ENCODE data around the gene JMJD4.
A peak's percentile ranks its signal among the peaks of the same experiment; 100 is the strongest.

Gene JMJD4

DNA sequence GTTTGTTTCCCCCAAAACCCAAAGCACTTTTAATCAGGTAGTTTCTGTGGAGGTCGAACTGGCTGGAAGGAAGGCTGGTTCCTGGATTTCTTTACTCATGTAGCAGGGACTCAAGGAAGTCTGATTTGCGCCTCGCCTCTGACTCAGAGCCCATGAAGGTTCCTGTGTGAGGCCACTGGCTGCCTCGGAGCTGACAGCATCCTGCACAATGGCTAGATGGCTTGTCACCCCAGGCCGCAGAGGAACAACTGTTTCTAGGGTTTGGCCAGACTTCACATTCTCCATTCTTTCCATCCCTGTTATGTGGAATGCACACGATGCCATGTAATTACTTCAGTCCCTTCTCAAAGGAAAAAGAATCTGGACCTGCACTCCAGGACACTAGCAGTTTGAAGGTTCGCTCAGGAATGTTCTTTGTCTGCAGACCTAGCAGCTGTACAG is 41.2 kb upstream of the JMJD4 start:
- H3K9me3 ChIP-seq = no peaks in the 10 kb centered on the region
- no peaks in the 10 kb centered on the region for H3K27me3 ChIP-seq
- peaks cover 8 to 65% (median 10%) of the 10 kb centered on the region in 3 donors for H3K36me3 ChIP-seq
- TF ChIP-seq, protein P1, sequence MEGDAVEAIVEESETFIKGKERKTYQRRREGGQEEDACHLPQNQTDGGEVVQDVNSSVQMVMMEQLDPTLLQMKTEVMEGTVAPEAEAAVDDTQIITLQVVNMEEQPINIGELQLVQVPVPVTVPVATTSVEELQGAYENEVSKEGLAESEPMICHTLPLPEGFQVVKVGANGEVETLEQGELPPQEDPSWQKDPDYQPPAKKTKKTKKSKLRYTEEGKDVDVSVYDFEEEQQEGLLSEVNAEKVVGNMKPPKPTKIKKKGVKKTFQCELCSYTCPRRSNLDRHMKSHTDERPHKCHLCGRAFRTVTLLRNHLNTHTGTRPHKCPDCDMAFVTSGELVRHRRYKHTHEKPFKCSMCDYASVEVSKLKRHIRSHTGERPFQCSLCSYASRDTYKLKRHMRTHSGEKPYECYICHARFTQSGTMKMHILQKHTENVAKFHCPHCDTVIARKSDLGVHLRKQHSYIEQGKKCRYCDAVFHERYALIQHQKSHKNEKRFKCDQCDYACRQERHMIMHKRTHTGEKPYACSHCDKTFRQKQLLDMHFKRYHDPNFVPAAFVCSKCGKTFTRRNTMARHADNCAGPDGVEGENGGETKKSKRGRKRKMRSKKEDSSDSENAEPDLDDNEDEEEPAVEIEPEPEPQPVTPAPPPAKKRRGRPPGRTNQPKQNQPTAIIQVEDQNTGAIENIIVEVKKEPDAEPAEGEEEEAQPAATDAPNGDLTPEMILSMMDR (IDR thresholded peaks at IDR 0.05) = no peak
- intact Hi-C loops (cut with DNase I; ENCODE audit: low total_unique reads) = no loop called here
- H3K4me3 ChIP-seq = no peak overlapping the region
- peak in 1 of 2 donors; percentile 45 for DNase-seq
- H3K27ac ChIP-seq = no peak overlapping the region
- H3K4me1 ChIP-seq = peaks cover 0 to 14% (median 12%) of the 10 kb centered on the region in 4 donors

DNA sequence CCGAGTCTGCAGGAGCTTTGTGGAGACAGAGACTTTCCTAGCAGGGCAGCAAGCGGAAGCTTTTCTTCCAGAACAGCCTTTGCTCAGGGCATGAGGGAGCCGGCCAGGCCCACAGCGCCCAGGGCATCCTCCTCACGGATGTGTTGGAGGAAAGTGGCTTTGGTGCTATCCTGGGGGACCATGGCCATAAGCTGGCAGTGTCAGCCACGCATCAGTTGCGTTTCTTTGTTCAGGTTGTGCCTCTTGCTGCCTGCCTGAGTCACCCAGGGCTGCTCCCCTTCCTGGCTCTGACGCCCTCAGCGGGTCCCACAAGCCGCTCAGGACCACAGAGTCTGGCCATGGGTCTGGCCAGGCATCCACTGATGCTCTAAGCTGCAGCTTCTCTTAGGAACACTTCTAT is 40.7 kb upstream of the JMJD4 start:
- Histone ChIP-seq H3K27me3 (no peaks in the 10 kb centered on the region), H3K4me3 (no peak overlapping the region), H3K9me3 (no peaks in the 10 kb centered on the region), H3K27ac (no peak overlapping the region), H3K36me3 (peaks cover 5 to 65% (median 10%) of the 10 kb centered on the region in 3 donors), H3K4me1 (peaks cover 0 to 14% (median 12%) of the 10 kb centered on the region in 4 donors)
- DNase-seq = peak in 1 of 2 donors; percentile 17
- intact Hi-C loops (cut with DNase I; ENCODE audit: low total_unique reads) = no loop called here
- TF ChIP-seq, protein P1 (IDR thresholded peaks at IDR 0.05) = no peak

DNA sequence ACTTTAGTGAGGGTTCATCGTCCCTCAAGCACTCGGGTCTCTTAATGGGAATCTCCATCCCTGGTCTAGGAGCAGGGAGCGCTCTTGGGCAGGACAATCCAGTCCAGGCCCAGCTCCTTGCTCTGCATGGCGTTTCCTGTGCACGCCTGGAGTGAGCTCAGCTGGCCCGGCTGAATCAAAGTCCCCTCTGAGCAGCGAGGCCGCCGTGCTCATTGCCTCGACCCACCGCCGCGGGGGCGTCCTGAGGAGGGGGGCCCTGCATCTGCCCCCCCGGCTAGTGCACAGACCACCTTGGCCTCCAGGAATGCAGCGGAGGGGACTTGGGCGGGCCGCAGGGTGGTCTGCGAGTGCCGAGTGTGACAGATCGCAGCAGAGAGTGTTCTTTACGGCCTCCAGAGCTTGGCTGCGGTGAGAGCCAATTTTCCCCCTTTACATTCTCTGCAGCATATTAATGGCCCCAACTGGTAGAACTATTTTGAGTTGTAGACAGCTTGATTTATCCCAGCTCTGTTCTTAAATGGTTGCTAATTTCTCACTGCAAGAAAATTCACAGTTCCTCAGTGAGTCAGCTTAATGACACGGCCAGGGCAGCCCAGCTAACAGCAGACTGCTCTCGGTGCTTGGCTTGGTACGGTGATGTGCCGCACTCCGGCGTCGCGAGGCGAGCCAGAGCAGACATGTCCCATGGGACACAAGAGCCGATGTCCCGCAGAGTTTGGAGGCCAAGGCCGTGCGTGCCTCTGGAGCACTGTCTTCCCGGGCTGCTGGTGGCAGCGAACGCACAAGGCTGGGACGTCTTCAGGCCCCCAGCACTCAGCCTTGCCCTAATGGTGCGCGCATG is 39.9 kb upstream of the JMJD4 start:
- H3K36me3 ChIP-seq = peaks cover 7 to 65% (median 10%) of the 10 kb centered on the region in 3 donors
- TF ChIP-seq, protein P1 (IDR thresholded peaks at IDR 0.05) = no peak
- no peak overlapping the region for H3K27ac ChIP-seq
- intact Hi-C loops (cut with DNase I; ENCODE audit: low total_unique reads) = no loop called here
- H3K4me1 ChIP-seq = peaks cover 0 to 14% (median 12%) of the 10 kb centered on the region in 4 donors
- peak overlapping the region in 1 of 2 donors; percentile 18 for H3K4me3 ChIP-seq
- H3K27me3 ChIP-seq = no peaks in the 10 kb centered on the region
- DNase-seq = no peak
- no peaks in the 10 kb centered on the region for H3K9me3 ChIP-seq

DNA sequence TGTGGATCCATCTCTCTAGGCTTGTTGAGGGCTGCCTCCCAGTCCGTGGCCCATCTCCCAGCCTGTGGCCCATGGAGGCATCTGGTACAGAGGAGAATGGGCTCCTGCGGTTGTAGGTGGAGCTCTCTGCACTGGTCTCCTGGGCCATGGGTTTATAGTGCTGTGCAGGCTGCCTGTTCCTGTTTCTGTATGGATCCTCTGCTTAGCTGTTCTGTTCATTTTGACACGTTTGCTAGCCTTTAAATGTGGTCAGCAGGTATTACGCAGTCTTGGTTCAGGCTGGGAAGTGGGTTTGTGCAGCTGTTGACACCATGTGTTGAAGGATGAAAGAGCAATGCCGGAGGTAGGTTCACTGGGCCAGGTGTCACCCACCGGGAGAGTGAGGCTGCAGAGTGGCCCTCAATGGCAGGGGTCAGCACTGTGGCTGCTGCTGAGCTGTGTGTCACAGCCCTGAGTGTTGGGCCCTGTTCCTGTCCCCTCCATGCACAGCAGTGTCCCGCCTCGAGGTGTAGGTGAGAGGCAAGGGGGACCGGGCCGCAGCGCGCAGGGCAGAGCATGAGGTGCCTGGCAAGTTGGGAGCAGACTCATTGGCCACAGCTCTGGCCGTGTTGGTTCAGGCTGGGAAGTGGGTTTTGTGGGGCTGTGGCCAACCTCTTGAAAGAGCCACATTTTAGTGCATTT is 39.1 kb upstream of the JMJD4 start:
- peaks cover 15 to 65% (median 16%) of the 10 kb centered on the region in 3 donors for H3K36me3 ChIP-seq
- TF ChIP-seq, protein P1 (IDR thresholded peaks at IDR 0.05) = no peak
- intact Hi-C loops (cut with DNase I; ENCODE audit: low total_unique reads) = no loop called here
- H3K9me3 ChIP-seq = no peaks in the 10 kb centered on the region
- H3K27ac ChIP-seq = no peak overlapping the region
- no peak for DNase-seq
- no peaks in the 10 kb centered on the region for H3K27me3 ChIP-seq
- peaks cover 0 to 14% (median 12%) of the 10 kb centered on the region in 4 donors for H3K4me1 ChIP-seq
- H3K4me3 ChIP-seq = no peak overlapping the region

DNA sequence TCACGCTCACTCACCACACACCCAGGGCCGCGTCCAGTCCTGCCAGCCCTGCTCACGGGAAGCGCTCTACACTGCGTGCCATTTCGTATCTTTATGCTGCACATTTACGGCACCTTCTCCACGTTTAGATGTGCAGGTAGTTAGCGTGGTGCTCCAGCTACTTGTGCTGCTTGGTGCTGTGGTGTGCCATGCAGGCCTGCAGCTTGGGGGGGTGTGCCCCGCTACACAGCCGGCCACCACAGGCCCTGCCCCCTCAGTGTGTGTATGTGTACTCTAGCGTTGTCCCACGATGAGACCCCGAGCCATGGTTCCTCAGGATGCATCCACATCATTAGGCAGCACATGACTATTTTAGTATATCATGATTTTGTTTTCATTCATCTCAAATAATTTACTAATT is 38.5 kb upstream of the JMJD4 start:
- H3K4me3 ChIP-seq = no peak overlapping the region
- no peak for DNase-seq
- peaks cover 0 to 14% (median 12%) of the 10 kb centered on the region in 4 donors for H3K4me1 ChIP-seq
- no peak overlapping the region for H3K27ac ChIP-seq
- no peaks in the 10 kb centered on the region for H3K27me3 ChIP-seq
- no peaks in the 10 kb centered on the region for H3K9me3 ChIP-seq
- TF ChIP-seq, protein P1 (IDR thresholded peaks at IDR 0.05) = no peak
- intact Hi-C loops (cut with DNase I; ENCODE audit: low total_unique reads) = no loop called here
- H3K36me3 ChIP-seq = peaks cover 16 to 65% (median 21%) of the 10 kb centered on the region in 3 donors

Data from tibial artery (tissue), 4 donors.